SK-N-MC (cell line): ENCODE data around the gene CHN1.

ENCODE experiments used
- EZH2 ChIP-seq: fragments of 200-600 bp; sonication (generic); IDR thresholded peaks from one replicate; pipeline ENCODE4 v1.6.1; 2017; ENCODE audit warnings: antibody characterized with exemption
- FOXP2 ChIP-seq: optimal IDR thresholded peaks from 2 replicates; pipeline ENCODE3; 2011; ENCODE audit warnings: mild to moderate bottlenecking, moderate library complexity; ENCODE audit not compliant: insufficient read depth; ENCODE audit errors: extremely low read length, control extremely low read depth
- POLR2AphosphoS5 ChIP-seq: IDR thresholded peaks from 2 replicates; pipeline ENCODE4 v1.6.1; 2012; ENCODE audit warnings: mild to moderate bottlenecking, low read depth, low read length, borderline replicate concordance

DNA sequence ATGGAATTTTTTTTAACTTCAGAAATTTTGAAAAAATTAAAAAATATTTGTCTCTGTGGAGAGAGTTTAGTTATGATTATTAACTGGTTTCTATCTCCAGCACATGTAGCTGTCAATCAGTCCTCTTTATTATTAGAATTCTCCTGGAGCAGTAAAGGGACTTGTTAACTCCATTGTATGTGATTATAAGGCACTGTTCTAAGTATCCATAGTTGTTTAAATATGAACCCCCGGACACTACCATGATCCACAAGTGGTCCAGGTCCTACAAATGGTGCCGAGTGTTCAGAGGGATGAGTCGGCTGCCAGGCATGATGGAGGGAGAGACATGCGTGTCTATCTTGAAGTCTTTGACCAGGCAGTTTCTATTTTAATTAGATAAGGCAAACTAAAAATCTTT lies 241.4 kb downstream of the CHN1 start:
- no peak for TF ChIP-seq EZH2
- TF ChIP-seq POLR2AphosphoS5 = no peak
- TF ChIP-seq FOXP2 = no peak
